Smooth muscle cell (in vitro differentiated cells): Measurements from ENCODE around the gene TBX1. TPM values are rescaled to one million over a fixed set of nuclear protein-coding genes. Genes with fewer than 3 reads are reported as not detected.

ENCODE experiments used
- DNase-seq: peaks from one replicate; lab custom pipeline; 2025; ENCODE audit not compliant: unreplicated experiment; lab: John Stamatoyannopoulos, UW
- H2AFZ ChIP-seq: fragments of 200-600 bp; sonication (generic); 2 replicates; pipeline ENCODE4 v1.6.0; 2016; ENCODE audit warnings: antibody characterized with exemption, low read depth, mild to moderate bottlenecking
- H3F3A ChIP-seq: fragments of 200-600 bp; sonication (generic); 2 replicates; pipeline ENCODE4 v1.6.0; 2017; ENCODE audit warnings: antibody characterized with exemption, low read depth
- H3K27ac ChIP-seq: fragments of 200-600 bp; sonication (generic); 2 replicates; pipeline ENCODE4 v1.5.1; 2016; ENCODE audit warnings: low read depth, mild to moderate bottlenecking
- H3K27me3 ChIP-seq: fragments of 200-600 bp; sonication (generic); 2 replicates; pipeline ENCODE4 v1.6.1; 2016; ENCODE audit warnings: low read depth, mild to moderate bottlenecking
- H3K36me3 ChIP-seq: fragments of 200-600 bp; sonication (generic); 2 replicates; pipeline ENCODE4 v1.5.1; 2016; ENCODE audit warnings: low read depth
- H3K4me1 ChIP-seq: fragments of 200-600 bp; sonication (generic); 2 replicates; pipeline ENCODE4 v1.5.1; 2016; ENCODE audit warnings: low read depth
- H3K4me2 ChIP-seq: fragments of 200-600 bp; sonication (generic); 2 replicates; pipeline ENCODE4 v1.6.0; 2016; ENCODE audit warnings: mild to moderate bottlenecking
- H3K4me3 ChIP-seq: fragments of 200-600 bp; sonication (generic); 2 replicates; pipeline ENCODE4 v1.5.1; 2016; ENCODE audit warnings: mild to moderate bottlenecking
- H3K79me2 ChIP-seq: fragments of 200-600 bp; sonication (generic); 2 replicates; pipeline ENCODE4 v1.6.0; 2016; ENCODE audit warnings: low read depth, mild to moderate bottlenecking
- H3K9ac ChIP-seq: fragments of 200-600 bp; sonication (generic); 2 replicates; pipeline ENCODE4 v1.6.0; 2016; ENCODE audit warnings: low read depth
- H3K9me3 ChIP-seq: fragments of 200-600 bp; sonication (generic); replicated peaks from 2 replicates; pipeline ENCODE4 v1.5.1; 2016; ENCODE audit warnings: low read depth
- H4K20me1 ChIP-seq: fragments of 200-600 bp; sonication (generic); 2 replicates; pipeline ENCODE4 v1.6.0; 2016; ENCODE audit warnings: low read depth
- CTCF ChIP-seq: fragments of 200-600 bp; sonication (generic); IDR thresholded peaks from 2 replicates; pipeline ENCODE4 v1.5.1; 2017; ENCODE audit warnings: borderline replicate concordance, mild to moderate bottlenecking, antibody characterized with exemption; ENCODE audit not compliant: insufficient read depth, poor library complexity, severe bottlenecking
- WGBS: methylation state at CpG from one replicate; pipeline ENCODE4 v1.1.7; 2016; ENCODE audit warnings: low lambda C conversion rate; 5-methylcytosine and 5-hydroxymethylcytosine counted together
- polyA plus RNA-seq: library from polyadenylated mRNA; unstranded; fragments of >200 nt; fragmentation: Nextera tagmentation; extraction: Ambion mirVana; gene quantifications from 2 replicates; pipeline ENCODE4 v1.2.1, GENCODE V29; 2016
- total RNA-seq: library from RNA; depleted of rRNA; stranded (reverse); fragments of >200 nt; gene quantifications from 2 replicates; pipeline ENCODE4 v1.2.3, GENCODE V29; 2014

TBX1 gene
- total and polyA plus RNA-seq, 2 experiments from 2014 or later, result not detected

- Histone ChIP-seq H3K36me3 (no peaks in the 10 kb centered on the region), H2AFZ (no peak overlapping the region), H3K4me1 (peaks cover 5% of the 10 kb centered on the region), H3K4me3 (no peak overlapping the region), H3K4me2 (no peak overlapping the region), H3F3A (no peaks in the 10 kb centered on the region), H3K79me2 (no peaks in the 10 kb centered on the region), H4K20me1 (no peaks in the 10 kb centered on the region), H3K9ac (no peak overlapping the region), H3K9me3 (no peaks in the 10 kb centered on the region), H3K27me3 (peaks cover 14% of the 10 kb centered on the region), H3K27ac (no peak overlapping the region)
- 85% methylated on average over 4 of the region's 4 CpGs for WGBS
- DNase-seq, result no peak
- no peak for TF ChIP-seq CTCF
Observed at GRCh38 chr22:19748139-19748538, 12.4 kb upstream of the TBX1 start.

- Histone ChIP-seq H3K4me3 (no peak overlapping the region), H3K27ac (no peak overlapping the region), H3K79me2 (no peaks in the 10 kb centered on the region), H3K9me3 (no peaks in the 10 kb centered on the region), H3K9ac (no peak overlapping the region), H3F3A (no peaks in the 10 kb centered on the region), H3K4me1 (peaks cover 5% of the 10 kb centered on the region), H4K20me1 (no peaks in the 10 kb centered on the region), H2AFZ (no peak overlapping the region), H3K4me2 (no peak overlapping the region), H3K36me3 (no peaks in the 10 kb centered on the region), H3K27me3 (peaks cover 24% of the 10 kb centered on the region)
- no peak for TF ChIP-seq CTCF
- WGBS, result 80% methylated on average over 15 of the region's 15 CpGs
- no peak for DNase-seq
Observed at GRCh38 chr22:19748991-19749664, 11.4 kb upstream of the TBX1 start.

GRCh38 chr22:19749876-19750275 lies 10.7 kb upstream of the TBX1 start:
- no peak for TF ChIP-seq CTCF
- Histone ChIP-seq H3K27me3 (peaks cover 31% of the 10 kb centered on the region), H3K36me3 (no peaks in the 10 kb centered on the region), H3K4me2 (no peak overlapping the region), H3K27ac (no peak overlapping the region), H3K9ac (no peak overlapping the region), H2AFZ (no peak overlapping the region), H3K4me1 (peaks cover 6% of the 10 kb centered on the region), H3F3A (no peaks in the 10 kb centered on the region), H4K20me1 (no peaks in the 10 kb centered on the region), H3K79me2 (no peaks in the 10 kb centered on the region), H3K9me3 (no peaks in the 10 kb centered on the region), H3K4me3 (no peak overlapping the region)
- WGBS, result 93% methylated on average over 12 of the region's 12 CpGs
- DNase-seq, result no peak
